VCaP (cell line): ENCODE measurements around the gene KLRC2.
A peak's percentile ranks its signal among the peaks of the same experiment; 100 is the strongest.
"Not testable (repeated sequence)": the region's sequence is repeated elsewhere in the genome, so short reads cannot be mapped to it uniquely, and the experiment has no call there.

Source experiments
- H3K27ac ChIP-seq: fragments of 450-650 bp; 2 replicates; pipeline ENCODE4 v1.5.1; 2017
- TF ChIP-seq, protein P1 (sequence below): fragments of 450-650 bp; conservative IDR thresholded peaks from 2 replicates; pipeline ENCODE4 v1.5.1; 2017; ENCODE audit warnings: mild to moderate bottlenecking, moderate library complexity

KLRC2 gene

DNA sequence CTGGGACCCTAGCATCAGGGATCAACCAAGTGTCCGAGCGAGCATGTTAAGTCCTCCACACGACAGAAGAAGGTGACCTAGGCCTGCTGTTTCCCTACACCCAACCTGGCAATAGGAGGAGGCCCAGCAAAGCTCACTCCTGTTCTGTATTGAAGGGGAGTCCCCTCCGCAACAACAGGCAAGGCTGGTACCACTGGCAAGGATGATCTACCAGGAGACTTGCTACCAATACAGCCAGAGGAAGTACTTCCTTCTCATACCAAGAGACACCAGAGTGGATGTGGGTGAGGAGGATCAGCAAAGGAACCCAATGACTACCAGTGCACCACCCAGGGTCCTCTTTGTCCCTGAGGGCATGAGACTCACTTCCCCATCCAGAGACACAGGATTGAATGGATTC, 12.4 kb upstream of the KLRC2 start:
- H3K27ac ChIP-seq: no peak overlapping the region
- TF ChIP-seq, protein P1, sequence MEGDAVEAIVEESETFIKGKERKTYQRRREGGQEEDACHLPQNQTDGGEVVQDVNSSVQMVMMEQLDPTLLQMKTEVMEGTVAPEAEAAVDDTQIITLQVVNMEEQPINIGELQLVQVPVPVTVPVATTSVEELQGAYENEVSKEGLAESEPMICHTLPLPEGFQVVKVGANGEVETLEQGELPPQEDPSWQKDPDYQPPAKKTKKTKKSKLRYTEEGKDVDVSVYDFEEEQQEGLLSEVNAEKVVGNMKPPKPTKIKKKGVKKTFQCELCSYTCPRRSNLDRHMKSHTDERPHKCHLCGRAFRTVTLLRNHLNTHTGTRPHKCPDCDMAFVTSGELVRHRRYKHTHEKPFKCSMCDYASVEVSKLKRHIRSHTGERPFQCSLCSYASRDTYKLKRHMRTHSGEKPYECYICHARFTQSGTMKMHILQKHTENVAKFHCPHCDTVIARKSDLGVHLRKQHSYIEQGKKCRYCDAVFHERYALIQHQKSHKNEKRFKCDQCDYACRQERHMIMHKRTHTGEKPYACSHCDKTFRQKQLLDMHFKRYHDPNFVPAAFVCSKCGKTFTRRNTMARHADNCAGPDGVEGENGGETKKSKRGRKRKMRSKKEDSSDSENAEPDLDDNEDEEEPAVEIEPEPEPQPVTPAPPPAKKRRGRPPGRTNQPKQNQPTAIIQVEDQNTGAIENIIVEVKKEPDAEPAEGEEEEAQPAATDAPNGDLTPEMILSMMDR: no peak

DNA sequence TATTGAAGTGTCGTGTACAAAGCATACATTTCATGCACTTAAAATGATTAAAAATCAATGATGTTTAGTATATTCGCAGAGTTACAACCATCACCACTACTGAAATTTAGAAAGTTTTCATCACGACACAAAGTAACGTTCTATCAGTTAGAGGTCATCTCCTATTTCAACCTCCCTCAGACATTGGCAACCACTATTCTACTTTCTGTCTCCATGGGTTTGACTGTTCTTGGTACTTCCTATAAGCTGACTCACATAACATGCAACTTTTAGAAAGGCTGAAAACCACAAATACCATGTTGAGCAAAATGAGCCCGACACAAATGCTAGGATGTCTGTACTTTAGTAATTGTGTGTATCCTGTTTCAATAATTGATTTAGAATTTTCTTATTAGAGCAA, 10.2 kb upstream of the KLRC2 start:
- not testable (repeated sequence) for H3K27ac ChIP-seq

DNA sequence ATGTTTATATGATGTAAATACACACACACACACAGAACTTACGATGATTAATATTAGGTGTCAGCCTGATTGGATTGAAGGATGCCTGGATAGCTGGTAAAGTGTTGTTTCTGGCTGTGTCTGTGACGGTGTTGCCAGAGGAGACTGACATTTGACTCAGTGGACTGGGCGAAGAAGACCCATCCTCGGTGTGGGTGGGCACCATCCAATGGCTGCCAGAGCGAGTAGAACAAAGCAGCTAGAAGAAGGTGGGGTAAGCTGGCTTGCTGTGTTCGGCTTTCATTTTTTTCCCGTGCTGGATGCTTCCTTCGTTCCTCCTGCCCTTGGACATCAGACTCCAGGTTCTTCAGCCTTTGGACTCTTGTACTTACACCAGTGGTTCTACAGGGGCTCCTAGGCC, 5.3 kb upstream of the KLRC2 start:
- H3K27ac ChIP-seq: not testable (repeated sequence)

DNA sequence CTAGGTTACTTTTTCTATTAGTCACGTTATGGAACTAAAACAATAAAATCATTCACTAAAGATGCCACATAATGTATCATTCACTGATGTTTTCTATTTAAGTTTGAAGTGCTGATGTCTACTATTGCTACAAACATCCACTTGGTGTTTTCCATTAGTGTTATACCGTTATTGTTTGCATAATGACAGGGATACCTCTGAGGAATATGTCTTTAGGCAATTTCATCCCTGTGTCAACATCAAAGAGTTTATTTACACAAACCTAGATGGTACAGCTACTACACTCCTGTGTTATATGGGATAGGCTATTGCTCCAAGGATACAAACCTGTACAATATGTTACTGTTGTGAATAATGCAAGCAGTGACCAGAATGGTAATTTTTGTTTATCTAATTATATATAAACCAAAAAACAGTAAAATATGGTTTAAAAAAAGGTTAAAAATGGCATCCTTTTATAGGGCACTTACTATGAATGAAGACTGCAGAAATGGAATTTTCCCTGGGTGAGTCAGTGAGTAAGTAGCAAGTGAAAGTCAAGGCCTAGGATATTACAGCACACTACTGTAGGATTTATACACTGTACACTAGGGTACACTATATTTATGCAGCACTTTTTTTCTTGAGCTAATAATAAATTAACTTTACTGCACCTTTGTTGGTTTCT, 3.9 kb upstream of the KLRC2 start:
- not testable (repeated sequence) for H3K27ac ChIP-seq

- H3K27ac ChIP-seq: not testable (repeated sequence)
Measured at GRCh38 chr12:10437601-10438000, 1.8 kb upstream of the KLRC2 start.

DNA sequence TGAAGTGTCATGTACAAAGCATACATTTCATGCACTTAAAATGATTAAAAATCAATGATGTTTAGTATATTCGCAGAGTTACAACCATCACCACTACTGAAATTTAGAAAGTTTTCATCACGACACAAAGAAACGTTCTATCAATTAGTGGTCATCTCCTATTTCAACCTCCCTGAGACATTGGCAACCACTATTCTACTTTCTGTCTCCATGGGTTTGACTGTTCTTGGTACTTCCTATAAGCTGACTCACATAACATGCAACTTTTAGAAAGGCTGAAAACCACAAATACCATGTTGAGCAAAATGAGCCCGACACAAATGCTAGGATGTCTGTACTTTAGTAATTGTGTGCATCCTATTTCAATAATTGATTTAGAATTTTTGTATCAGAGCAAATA, 5.2 kb downstream of the KLRC2 start:
- not testable (repeated sequence) for H3K27ac ChIP-seq

DNA sequence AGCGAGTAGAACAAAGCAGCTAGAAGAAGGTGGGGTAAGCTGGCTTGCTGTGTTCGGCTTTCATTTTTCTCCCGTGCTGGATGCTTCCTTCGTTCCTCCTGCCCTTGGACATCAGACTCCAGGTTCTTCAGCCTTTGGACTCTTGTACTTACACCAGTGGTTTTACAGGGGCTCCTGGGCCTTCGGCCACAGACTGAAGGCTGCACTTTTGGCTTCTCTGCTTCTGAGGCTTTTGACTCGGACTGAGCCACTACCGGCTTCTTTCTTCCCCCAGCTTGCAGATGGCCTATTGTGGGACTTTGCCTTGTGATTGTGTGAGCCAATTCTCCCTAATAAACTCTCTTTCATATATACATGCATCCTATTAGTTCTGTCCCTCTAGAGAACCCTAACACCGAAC, 9.9 kb downstream of the KLRC2 start:
- H3K27ac ChIP-seq: not testable (repeated sequence)

DNA sequence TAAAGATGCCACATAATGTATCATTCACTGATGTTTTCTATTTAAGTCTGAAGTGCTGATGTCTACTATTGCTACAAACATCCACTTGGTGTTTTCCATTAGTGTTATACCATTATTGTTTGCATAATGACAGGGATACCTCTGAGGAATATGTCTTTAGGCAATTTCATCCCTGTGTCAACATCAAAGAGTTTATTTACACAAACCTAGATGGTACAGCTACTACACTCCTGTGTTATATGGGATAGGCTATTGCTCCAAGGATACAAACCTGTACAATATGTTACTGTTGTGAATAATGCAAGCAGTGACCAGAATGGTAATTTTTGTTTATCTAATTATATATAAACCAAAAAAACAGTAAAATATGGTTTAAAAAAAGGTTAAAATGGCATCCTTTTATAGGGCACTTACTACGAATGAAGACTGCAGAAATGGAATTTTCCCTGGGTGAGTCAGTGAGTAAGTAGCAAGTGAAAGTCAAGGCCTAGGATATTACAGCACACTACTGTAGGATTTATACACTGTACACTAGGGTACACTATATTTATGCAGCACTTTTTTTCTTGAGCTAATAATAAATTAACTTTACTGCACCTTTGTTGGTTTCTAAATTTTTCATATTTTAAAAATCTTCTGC, 11.4 kb downstream of the KLRC2 start:
- H3K27ac ChIP-seq: not testable (repeated sequence)

DNA sequence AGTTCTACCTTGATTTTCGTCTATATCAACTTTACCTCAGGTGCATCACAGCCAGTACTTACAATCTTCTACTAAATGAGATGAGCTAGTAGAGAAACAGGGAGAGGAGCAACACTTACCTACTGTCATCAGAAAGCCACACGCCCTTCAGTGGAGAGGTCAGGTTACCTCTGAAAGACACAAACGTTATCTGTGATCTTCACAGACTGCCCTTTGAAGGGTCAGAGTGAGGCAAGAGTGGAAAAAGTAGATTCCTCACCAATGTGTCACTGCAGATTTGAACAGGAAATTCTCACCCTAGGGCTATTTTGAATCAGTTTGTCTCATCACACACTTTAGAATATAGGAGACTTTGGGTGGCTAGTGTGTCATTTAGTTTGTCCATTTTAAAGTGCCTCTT, 13.7 kb downstream of the KLRC2 start:
- H3K27ac ChIP-seq: not testable (repeated sequence)

GRCh38 chr12:10420334-10420733, 15.5 kb downstream of the KLRC2 start, which contains the start of gene KLRC3:
KLRC3 (minus strand) TSS chr12:10420595; CDS start chr12:10420550, 45 bp downstream.
- not testable (repeated sequence) for H3K27ac ChIP-seq

DNA sequence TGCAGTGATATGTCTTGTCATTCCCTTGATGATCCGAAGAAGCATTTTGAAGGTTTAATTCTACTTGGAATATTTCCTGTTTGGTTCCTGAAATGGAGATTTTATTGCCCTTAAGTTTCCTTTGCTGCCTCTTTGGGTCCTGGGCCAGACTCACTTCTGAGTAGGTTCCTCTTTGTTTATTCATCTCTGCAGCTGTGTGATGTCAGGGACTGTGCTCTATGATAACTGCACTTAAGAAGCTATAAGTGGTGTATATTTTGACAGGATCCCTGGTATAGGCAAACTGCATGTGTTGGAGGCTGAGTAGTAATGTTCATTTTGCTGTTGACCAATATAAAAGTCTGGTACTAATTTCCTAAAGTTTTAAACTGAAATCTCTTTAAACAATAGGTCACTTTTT, 26.4 kb downstream of the KLRC2 start, which contains the start of gene KLRC4:
TSS of gene KLRC4 (minus strand) at position 366 of the 400 bp plus-strand sequence. CDS start at position 184, 182 bp downstream.
- TF ChIP-seq, protein P1: no peak
- peak within 1 kb of the TSS; percentile 73 for H3K27ac ChIP-seq

DNA sequence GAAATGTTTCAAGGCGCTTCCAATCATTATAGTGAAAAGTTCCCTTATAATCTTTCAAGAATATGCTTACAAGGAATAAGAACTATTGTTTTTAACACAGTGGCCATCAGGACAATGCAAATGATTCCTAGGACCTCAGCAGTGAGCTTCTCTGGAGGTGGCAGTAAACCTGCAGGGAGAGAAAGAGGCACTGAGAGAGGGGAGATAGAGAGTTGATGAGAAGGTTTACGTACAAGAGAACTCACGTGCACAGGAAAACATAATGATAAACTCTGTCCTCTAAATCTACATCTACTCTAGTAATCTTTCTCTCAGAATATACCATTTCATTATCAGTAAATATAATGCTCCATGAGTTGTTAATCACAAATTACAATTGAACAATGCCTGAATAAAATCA, 27.0 kb downstream of the KLRC2 start:
- peak overlapping the region; percentile 73 for H3K27ac ChIP-seq
- TF ChIP-seq, protein P1: no peak

DNA sequence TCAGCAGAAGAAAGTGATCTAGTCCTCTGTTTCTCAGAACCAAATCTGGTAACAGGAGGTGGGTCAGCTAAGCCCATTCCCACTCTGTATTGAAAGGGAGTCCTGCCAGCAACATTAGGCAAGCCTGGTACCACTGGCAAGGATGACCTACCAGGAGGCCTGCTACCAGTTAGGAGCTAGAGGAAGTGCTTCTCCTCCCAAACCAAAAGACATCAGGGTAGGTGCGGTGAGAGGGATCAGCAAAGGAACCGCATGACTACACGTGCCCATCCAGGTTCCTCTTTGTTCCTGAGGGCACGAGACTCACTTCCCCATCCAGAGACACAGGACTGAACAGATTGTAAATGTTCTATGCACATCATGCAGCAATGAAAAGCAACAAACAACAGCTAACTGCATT, 29.1 kb downstream of the KLRC2 start:
- TF ChIP-seq, protein P1: no peak
- H3K27ac ChIP-seq: no peak overlapping the region
